ENCODE measurements around the gene PCSK2. TPM values are rescaled to one million over a fixed set of nuclear protein-coding genes. Genes with fewer than 3 reads are reported as not detected.

PCSK2 gene
- total and polyA plus RNA-seq, 2 of the 8 experiments (the other 6 are each of a cell fraction or from before 2014, with no cell fraction given), result 1.9 to 4.2 TPM

DNA sequence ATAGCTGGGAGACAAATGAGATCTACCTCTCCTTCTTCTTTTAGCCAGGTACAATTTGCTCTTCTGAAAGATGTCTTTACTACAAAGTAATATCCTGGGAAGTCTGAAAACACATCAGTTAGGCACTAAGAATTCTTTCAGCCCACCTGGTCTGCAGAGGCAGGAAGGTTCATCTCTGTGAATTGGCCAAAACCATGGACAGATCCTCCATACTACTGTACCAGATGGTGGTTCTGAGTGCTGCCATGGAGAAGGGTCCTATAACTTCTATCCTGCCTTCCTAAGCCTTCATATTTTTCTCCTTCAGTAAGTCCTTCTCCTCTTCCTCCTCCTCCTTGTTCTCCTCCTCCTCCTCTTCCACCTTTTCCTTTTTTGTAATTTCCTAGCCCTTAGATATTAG is 11.7 kb upstream of the PCSK2 start:
- no peak overlapping the region for H3K9ac ChIP-seq (replicated peaks in 1 of 4; ENCODE audit: extremely low read depth in 1 of 4, low read depth in 3 of 4, low read length in 3 of 4)
- no peak overlapping the region for H4K8ac ChIP-seq (ENCODE audit: extremely low read depth, insufficient read depth, low read length)
- FAIRE-seq (no peak), DNase-seq (ENCODE audit: low read depth in 1 of 2, low spot score in 2 of 2) (no peak)
- no peak overlapping the region for H4K5ac ChIP-seq (ENCODE audit: insufficient read length, low read depth, low read length)
- no peak overlapping the region for H2BK120ac ChIP-seq (replicated peaks; ENCODE audit: low read depth, low read length)
- no peaks in the 10 kb centered on the region for H3K79me2 ChIP-seq (ENCODE audit: control insufficient read depth in 1 of 2, insufficient read depth in 2 of 2, low read length in 2 of 2)
- H3K4ac ChIP-seq (replicated peaks; ENCODE audit: insufficient read length, low read depth, low read length), result no peak overlapping the region
- H3K14ac ChIP-seq (ENCODE audit: insufficient read length), result no peak overlapping the region
- H3K79me1 ChIP-seq (ENCODE audit: low read depth, low read length), result no peaks in the 10 kb centered on the region
- no peak overlapping the region for H2AK5ac ChIP-seq (ENCODE audit: low read depth, low read length)
- POLR2A ChIA-PET (ENCODE audit: partially characterized antibody), result no interaction called here
- TF ChIP-seq CBX5 (IDR thresholded peaks at IDR 0.05; ENCODE audit: low read depth, low read length) (no peak), CHD1 (IDR thresholded peaks at IDR 0.05; ENCODE audit: low read depth, low read length) (no peak), BRCA1 (IDR thresholded peaks at IDR 0.05; ENCODE audit: low read depth, low read length) (no peak), SUZ12 (IDR thresholded peaks at IDR 0.05; ENCODE audit: low read length) (no peak), BCL11A (IDR thresholded peaks at IDR 0.05; ENCODE audit: low read depth in 2 of 2, low read length in 2 of 2) (no peak), SRF (IDR thresholded peaks at IDR 0.05; ENCODE audit: low read depth, low read length) (no peak), SIX5 (IDR thresholded peaks at IDR 0.05; ENCODE audit: low read depth, low read length) (no peak), PHF8 (conservative IDR thresholded peaks at IDR 0.05; ENCODE audit: low read depth, low read length) (no peak), CREB1 (IDR thresholded peaks at IDR 0.05) (no peak), EZH2 (IDR thresholded peaks at IDR 0.05; ENCODE audit: low read depth, low read length, severe bottlenecking) (no peak), SAP30 (IDR thresholded peaks at IDR 0.05; ENCODE audit: insufficient read depth, insufficient replicate concordance, low read length) (no peak), KDM5A (IDR thresholded peaks at IDR 0.05; ENCODE audit: low read length) (no peak), POLR2AphosphoS5 (IDR thresholded peaks at IDR 0.05; ENCODE audit: low read depth, low read length) (no peak), NANOG (IDR thresholded peaks at IDR 0.05; ENCODE audit: insufficient read depth, low read depth, low read length, poor library complexity, severe bottlenecking) (no peak), RFX5 (IDR thresholded peaks at IDR 0.05; ENCODE audit: borderline replicate concordance, low read depth, low read length) (no peak), TBP (IDR thresholded peaks at IDR 0.05; ENCODE audit: low read depth, low read length) (no peak), ZNF274 (IDR thresholded peaks at IDR 0.05; ENCODE audit: borderline replicate concordance, extremely low read depth, low read length) (no peak)
- no peak overlapping the region for H2BK15ac ChIP-seq (ENCODE audit: low read length)
- no peak overlapping the region for H3K23ac ChIP-seq (ENCODE audit: insufficient read length)
- H3K18ac ChIP-seq (ENCODE audit: extremely low read depth, low read length), result no peak overlapping the region
- no peak overlapping the region for H4K91ac ChIP-seq (replicated peaks; ENCODE audit: insufficient read length, low read length)
- no peaks in the 10 kb centered on the region for H3K27me3 ChIP-seq (replicated peaks in 1 of 4; ENCODE audit: control insufficient read depth in 3 of 4, extremely low read depth in 1 of 4, insufficient read depth in 3 of 4, low read length in 3 of 4)
- no peak overlapping the region for H3K56ac ChIP-seq (replicated peaks; ENCODE audit: insufficient read length, low read depth, low read length)
- no peak overlapping the region for H2AFZ ChIP-seq (ENCODE audit: low read length)
- no peak overlapping the region for H2BK5ac ChIP-seq (ENCODE audit: low read depth, low read length)
- no peaks in the 10 kb centered on the region for H3K4me1 ChIP-seq (replicated peaks in 1 of 4; ENCODE audit: control insufficient read depth in 3 of 4, insufficient read depth in 4 of 4, low read length in 3 of 4)
- no peak overlapping the region for H3K4me3 ChIP-seq (ENCODE audit: extremely low read depth in 1 of 4, insufficient read depth in 2 of 4, low read depth in 3 of 4, low read length in 4 of 4)
- no peak overlapping the region for H2BK20ac ChIP-seq (ENCODE audit: low read length)
- CTCF ChIA-PET (ENCODE audit: partially characterized antibody), result interaction anchor here (0.9 kb wide), 1 partner anchor 411 kb away, joined by 3 read pairs; no protein-coding TSS in a partner anchor
- no peak overlapping the region for H3K4me2 ChIP-seq (ENCODE audit: insufficient read depth in 1 of 2, low read depth in 2 of 2, low read length in 2 of 2)
- H4K20me1 ChIP-seq (replicated peaks in 1 of 2; ENCODE audit: control insufficient read depth in 1 of 2, insufficient read depth in 2 of 2, low read length in 2 of 2), result no peaks in the 10 kb centered on the region
- no peaks in the 10 kb centered on the region for H3K23me2 ChIP-seq (ENCODE audit: low read depth, low read length)
- H3K27ac ChIP-seq (ENCODE audit: low read depth, low read length), result no peak overlapping the region
- no peaks in the 10 kb centered on the region for H3K9me3 ChIP-seq (ENCODE audit: insufficient read depth in 2 of 2, low read depth in 1 of 2, low read length in 1 of 2)
- no peaks in the 10 kb centered on the region for H3K36me3 ChIP-seq (ENCODE audit: control insufficient read depth in 2 of 4, insufficient read depth in 4 of 4, low read length in 3 of 4)
- H2BK12ac ChIP-seq (ENCODE audit: low read depth, low read length), result no peak overlapping the region

Measured in H1 (cell line).